Thyroid gland (tissue), 4 donors: ENCODE results near the gene TMEM18.

ENCODE experiments used
- POLR2A ChIP-seq, 2 donors: fragments of 450-650 bp; IDR thresholded peaks; one replicate each; pipeline ENCODE4 v1.6.1; 2017; ENCODE audit warnings: antibody characterized with exemption in 2 of 2, mild to moderate bottlenecking in 2 of 2, moderate library complexity in 1 of 2
- TF ChIP-seq, protein P1 (sequence below), 6 experiments: fragments of 200-600 bp in 3 of 6; fragments of 450-650 bp in 3 of 6; sonication (generic) in 3 of 6; IDR thresholded peaks; one replicate each; pipeline ENCODE4 v1.5.1; 2016 to 2019; ENCODE audit warnings: antibody characterized with exemption in 6 of 6, mild to moderate bottlenecking in 2 of 6, inconsistent platforms in 1 of 6, moderate library complexity in 1 of 6

DNA sequence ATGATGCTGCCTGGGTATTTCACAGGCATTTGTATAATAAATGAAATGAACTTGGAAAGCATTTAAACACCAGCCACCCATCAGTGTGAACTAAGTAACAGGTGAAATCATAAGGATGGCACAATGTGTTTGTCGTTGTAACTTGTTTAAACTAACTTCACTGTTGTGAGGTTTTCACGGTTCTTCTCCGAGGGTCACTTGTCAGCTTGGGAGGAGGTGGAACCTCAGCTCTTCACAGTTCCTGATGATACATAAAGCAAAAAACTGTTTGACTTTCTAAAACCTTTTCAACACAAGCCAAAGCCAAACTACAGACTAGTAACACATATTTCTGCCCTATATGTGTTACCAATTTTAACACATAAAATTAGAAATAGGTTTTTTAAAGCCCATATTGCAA, 13.1 kb downstream of the TMEM18 start:
- TF ChIP-seq, protein P1, sequence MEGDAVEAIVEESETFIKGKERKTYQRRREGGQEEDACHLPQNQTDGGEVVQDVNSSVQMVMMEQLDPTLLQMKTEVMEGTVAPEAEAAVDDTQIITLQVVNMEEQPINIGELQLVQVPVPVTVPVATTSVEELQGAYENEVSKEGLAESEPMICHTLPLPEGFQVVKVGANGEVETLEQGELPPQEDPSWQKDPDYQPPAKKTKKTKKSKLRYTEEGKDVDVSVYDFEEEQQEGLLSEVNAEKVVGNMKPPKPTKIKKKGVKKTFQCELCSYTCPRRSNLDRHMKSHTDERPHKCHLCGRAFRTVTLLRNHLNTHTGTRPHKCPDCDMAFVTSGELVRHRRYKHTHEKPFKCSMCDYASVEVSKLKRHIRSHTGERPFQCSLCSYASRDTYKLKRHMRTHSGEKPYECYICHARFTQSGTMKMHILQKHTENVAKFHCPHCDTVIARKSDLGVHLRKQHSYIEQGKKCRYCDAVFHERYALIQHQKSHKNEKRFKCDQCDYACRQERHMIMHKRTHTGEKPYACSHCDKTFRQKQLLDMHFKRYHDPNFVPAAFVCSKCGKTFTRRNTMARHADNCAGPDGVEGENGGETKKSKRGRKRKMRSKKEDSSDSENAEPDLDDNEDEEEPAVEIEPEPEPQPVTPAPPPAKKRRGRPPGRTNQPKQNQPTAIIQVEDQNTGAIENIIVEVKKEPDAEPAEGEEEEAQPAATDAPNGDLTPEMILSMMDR (IDR thresholded peaks at IDR 0.05), result no peak
- no peak for TF ChIP-seq POLR2A (IDR thresholded peaks at IDR 0.05)
